Measurements from ENCODE around the gene NEK10. TPM values are rescaled to one million over a fixed set of nuclear protein-coding genes. Genes with fewer than 3 reads are reported as not detected.

NEK10 gene
- total and polyA plus RNA-seq, 2 of the 13 experiments (the other 11 are each of a cell fraction or from before 2014, with no cell fraction given): 2.8 to 14.2 TPM

- TF ChIP-seq ZNF367 (CRISPR knock-in tag; IDR thresholded peaks at IDR 0.05; ENCODE audit: borderline replicate concordance): no peak
- TF ChIP-seq THRA (CRISPR knock-in tag; IDR thresholded peaks at IDR 0.05; ENCODE audit: borderline replicate concordance): no peak
- no peak for TF ChIP-seq XRCC5 (optimal IDR thresholded peaks at IDR 0.05; ENCODE audit: low read length)
- TF ChIP-seq ZNF570 (CRISPR knock-in tag; IDR thresholded peaks at IDR 0.05; ENCODE audit: borderline replicate concordance): no peak
- no peak for TF ChIP-seq SNAI1 (CRISPR knock-in tag; IDR thresholded peaks at IDR 0.05; ENCODE audit: borderline replicate concordance)
- no peak for TF ChIP-seq ZNF407 (CRISPR knock-in tag; IDR thresholded peaks at IDR 0.05; ENCODE audit: not compliant biosample characterization)
- TF ChIP-seq ZNF224 (CRISPR knock-in tag; IDR thresholded peaks at IDR 0.05): no peak
Measured at GRCh38 chr3:27271890-27272289, 97.3 kb downstream of the NEK10 start (continued).

All from HepG2 (cell line).